Activated CD8-positive, alpha-beta memory T cell treated with anti-CD3 and anti-CD28 coated beads for 4 hours (primary cell): Measurements from ENCODE around the gene RPN1.
"Not testable (repeated sequence)": the region's sequence is repeated elsewhere in the genome, so short reads cannot be mapped to it uniquely, and the experiment has no call there.

ENCODE experiments used
- DNase-seq, 2 donors: peaks; one replicate each; pipeline ENCODE4 v3.0.0-alpha.2; 2020; ENCODE audit warnings: low read depth in 2 of 2

The RPN1 gene

DNA sequence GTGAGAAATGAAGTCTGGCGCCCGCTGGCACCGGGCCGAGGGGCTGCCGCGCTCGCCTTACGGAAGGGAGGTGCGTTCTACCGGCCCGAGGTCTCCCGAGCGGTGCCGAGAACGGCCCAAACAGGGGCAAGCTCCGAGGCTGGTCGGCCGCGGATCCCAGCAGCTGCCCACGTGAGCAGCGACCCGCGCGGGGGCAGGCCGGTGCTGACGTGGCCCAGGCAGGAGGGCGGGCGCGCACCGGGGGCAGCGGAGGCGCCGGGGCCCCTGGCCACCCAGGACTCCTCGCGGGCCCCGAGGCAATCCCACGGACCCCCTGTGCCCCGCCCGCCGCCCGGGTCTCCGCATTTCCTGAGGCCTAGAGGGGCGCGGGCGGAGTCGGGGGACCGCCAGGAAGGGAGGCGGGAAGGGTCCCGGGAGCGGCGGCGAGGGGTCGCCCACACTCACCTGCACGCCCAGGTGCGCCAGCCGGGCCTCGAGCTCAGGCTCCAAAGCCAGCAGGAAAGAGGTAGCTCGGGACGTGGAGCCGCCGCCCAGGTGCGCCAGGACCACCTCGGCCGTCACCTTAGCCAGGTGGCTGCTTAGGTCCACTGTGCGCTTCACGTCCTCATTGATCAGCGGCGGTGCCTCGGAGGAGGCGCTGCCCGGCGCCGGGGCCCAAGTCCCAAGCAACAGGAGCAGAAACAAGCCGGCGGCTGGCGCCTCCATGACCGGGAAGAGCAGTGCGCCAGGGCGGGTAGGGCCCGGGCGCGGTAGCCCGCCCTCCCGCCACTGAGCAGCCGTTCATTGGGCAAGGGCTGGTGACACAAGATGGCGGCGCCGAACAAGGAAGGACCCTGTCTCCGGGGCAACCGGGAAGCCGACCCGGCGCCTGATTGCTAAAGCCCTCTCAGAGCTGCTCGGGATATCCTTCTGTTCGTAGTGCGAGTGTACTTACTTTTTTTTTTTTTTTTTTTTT, at the start of gene RPN1:
Gene RPN1, minus strand, starts transcription at position 723 of the 955 bp plus-strand sequence. Its CDS starts 18 bp downstream, at position 705.
- peak; percentile 86 to 90 for DNase-seq

DNA sequence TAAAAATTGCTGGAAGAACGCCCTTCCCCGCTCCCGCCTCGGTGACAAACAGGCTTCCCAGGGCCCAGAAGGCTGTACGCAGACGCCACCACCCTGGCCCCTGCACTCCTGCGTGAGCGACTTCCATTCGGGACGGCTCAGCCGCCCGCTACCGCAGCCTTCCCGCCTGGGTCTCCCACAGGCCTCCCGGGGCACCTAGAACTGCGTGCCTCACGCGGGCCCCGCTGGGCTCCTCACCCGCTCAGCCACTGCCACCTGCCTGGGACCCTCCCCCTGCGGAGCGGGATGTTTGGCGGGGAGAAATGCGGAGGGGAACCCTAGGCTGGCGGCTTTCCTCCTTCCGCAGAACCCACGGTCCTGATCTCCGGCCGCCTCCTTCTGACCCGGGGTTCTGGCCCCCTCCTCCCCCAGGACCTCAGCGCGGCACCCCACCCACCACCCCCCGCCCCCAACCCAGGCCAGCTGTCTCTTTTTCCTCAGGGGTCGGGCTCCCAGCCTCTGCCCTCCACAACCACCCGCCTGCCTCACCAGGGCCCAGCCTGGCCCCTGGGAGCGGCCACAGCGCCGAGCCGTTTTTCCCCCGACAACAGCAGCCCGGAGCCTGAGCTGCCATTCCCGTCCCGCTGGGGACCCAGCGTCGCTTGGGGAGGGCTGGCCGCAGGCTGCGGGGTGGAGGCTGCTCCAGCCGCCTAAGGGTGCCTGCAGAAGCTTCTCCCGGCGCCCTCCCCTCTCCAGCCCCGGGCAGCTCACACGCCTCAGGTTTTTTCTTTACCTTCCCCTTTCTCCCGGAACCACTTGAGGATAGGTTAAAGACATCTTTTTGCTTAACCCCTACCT, 47.8 kb upstream of the RPN1 start:
- no peak for DNase-seq

DNA sequence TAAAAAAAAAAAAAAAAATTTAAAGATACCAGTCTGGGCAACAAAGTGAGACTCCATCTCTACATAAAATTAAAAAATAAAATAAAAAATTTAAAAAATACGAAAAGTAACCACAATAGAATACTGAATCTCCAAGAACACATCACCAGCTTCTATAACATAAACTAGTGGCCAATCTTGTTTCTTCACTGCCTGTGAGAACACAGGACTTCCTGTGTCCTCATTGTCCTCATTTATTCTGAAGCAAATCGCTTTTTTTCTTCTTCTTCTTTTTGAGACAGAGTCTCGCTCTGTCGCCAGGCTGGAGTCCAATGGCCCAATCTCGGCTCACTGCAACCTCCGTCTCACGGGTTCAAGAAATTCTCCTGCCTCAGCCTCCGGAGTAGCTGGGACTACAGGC, 46.7 kb upstream of the RPN1 start:
- no peak for DNase-seq

DNA sequence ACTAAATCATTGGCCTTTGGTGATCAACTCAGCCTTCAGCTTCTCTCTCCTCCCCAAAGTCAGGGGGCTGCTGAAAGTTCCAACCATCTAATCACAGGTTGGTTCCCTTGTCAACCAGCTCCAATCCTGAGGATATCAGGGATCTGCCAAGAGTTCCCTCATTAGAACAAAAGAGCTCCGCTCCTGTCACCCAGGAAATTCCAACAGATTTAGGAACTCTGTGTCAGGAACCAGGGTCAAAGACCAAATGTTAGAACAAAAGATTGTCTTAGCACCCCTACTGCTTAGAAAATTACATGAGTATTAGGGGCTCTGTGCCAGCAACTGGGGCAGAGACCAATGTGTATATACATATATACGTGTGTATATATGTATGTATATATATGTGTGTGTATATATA, 43.1 kb upstream of the RPN1 start:
- DNase-seq: no peak

DNA sequence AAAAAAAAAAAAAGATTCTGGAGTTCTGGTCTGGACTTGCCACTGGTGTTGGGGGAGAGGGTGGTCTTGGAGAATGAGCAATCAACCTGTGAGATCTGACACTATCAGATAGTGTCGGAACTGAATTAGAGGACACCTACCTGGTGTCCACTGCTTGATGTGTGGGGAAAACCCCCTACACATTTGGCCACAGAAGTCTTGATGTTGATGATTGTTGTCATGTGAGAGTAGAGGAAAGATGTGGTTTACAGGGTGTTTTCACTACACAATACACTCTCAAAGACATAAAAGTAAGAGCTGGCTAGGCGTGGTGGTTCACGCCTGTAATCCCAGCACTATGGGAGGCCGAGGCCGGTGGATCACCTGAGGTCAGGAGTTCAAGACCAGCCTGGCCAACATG, 38.4 kb upstream of the RPN1 start:
- DNase-seq: no peak

DNA sequence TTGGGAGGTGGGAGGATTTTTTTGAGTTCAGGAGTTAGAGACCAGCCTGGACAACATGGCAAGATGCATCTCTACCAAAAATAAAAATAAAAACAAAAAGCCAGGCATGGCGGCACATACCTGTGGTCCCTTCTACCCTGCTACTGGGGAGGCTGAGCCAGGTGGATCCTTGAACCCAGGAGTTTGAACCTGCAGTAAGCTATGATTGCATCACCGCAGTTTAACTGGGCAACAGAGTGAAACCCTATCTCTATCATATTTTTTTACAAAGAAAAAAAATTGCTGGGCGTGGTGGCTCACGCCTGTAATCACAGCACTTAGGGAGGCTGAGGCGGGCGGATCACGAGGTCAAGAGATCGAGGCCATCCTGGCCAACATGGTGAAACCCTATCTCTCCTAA, 35.8 kb upstream of the RPN1 start:
- no peak for DNase-seq

DNA sequence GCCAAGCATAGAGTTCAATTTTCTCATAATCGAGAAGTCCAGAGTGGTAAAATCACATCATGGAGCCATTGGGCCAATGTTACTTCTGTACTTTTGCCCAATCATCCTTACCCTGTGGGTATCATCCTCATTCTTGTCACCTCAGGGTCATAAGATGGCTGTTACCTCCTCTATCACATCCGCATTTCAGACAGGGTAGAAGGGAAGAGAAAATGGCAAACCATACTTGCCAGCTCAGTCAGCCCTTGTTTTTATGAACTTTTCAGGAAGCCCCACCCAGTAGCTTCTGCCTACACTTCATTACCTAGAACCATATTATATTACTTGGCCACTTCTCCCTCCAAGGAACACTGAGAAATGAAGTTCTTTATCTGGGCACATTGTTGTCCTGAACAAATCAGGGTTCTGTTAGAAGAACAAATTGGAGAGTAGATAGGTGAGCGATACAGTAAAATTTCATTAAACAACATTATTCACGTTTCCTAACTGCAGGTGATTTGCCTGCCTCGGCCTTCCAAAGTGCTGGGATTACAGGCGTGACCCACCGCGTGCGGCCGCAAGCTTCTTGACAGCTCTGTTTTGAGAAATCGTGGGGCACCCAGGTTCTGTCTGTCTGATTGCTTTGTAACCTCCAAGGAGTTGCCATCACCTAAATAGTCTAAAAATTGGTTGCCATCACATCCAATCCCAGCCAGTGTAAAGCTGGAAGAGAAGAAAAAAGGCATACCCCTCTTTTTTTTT, 34.5 kb upstream of the RPN1 start:
- DNase-seq: no peak

DNA sequence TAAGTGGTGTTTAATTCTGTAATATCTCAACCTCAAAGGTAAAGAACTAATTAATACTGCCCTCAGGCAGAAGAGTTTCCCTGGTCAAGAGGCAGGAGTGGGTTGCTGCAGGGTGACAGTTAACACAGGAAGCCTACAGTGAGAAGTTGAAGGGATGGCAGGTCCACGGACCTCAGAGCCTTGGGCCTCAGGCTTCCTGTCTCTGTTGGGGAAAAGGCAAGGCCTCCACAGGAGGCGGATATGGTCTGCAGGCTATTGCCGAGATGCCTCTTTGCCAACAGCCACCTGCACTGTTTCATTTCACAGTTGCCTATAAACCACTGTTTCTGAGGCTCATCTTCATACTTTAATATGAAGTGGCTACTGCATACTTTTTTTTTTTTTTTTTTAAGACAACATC, 33.3 kb upstream of the RPN1 start:
- DNase-seq: peak in 1 of 2 donors; percentile 2

DNA sequence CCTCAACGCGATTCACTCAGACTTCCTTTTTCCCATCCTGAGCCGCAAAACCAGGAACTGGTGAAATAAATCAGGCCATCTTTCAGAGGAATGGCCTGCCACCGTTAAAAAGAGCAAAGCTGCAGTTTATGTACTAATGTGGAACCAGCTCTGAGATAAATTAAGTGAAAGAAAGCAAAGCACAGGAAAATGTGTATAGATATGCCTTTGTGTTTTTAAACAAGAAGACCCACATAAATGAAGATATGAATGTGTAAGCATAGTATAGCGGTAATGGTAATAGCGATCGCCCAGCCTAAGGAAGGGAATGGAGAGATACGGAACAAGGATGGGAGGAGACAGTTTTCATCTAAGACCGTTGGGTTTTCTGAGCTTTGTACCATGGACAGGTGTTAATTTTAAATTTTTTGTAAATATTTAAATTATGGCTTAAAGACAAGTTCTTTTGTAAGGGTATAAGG, 30.8 kb upstream of the RPN1 start:
- DNase-seq: no peak

DNA sequence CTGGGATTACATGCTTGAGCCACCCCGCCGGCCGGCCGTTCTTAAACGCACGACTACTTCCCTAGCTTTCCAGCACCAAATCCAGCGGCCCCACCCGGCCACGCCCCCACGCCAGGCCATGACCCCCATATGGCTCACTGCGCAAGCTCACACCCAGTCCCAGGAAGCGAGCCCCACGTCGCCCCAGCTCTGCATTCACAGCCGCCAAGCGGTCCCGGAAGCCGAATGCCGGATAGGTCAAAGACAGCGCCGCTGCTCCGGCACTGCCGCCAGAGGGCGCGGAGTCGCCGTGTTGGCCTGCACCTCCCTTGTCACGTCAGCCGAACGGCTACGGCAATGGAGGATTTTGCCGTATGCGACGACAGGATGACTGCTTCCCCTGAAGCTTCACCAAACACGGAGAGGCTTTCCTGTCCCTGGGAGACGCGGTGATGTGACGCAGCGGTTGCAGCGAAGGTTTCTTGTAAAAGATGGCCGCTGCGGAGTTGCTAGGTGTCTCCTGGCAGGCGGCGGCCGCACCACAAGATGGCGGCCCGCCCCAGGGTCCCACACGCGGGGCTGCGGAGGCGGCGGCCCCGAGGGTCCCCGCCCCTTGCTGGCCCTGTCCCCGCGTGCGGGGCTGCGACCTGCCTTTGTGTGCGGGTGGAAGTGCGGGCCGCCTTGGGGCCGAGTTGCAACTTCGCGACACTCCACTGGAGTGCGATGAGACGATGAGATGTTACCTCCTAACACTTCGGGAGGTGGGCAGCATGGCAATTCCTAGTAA, 30.2 kb upstream of the RPN1 start:
- DNase-seq: peak; percentile 93 to 95

DNA sequence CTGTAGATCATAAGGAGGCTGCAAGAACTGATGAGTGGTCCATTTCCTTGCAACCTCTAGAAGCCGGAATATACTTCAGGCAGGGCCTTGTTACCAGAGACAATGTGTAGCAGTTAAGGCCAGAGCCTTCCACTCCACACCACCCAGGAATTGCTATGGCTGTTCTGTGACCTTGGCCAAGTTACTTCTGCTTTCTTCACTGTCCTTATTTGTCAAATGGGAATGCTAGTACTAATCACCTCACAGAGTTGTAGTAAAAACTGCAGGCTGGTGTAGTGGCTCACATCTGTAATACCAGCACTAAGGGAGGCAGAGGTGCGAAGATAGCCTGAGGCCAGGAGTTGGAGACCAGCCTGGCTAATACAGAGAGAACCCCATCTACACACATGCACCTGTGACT, 28.7 kb upstream of the RPN1 start:
- no peak for DNase-seq

DNA sequence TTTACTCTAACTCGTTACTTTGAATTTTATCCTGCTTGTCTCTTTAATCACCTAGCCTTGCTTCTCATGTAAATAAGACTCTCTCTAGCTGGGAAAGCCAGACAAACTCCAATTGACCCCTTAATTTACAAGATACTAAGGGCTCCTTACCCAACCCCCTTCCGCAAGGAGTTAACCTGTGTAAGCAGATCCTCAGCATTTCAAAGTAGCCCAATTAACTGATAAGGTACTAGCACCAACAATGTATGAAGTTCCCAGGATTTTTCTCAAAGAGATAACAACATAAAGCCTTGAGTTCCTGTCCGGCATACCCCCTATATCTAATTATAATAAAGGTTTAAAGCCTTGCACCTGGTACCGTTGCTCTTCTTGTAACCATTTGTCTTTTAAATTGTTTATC, 25.2 kb upstream of the RPN1 start:
- not testable (repeated sequence) for DNase-seq

DNA sequence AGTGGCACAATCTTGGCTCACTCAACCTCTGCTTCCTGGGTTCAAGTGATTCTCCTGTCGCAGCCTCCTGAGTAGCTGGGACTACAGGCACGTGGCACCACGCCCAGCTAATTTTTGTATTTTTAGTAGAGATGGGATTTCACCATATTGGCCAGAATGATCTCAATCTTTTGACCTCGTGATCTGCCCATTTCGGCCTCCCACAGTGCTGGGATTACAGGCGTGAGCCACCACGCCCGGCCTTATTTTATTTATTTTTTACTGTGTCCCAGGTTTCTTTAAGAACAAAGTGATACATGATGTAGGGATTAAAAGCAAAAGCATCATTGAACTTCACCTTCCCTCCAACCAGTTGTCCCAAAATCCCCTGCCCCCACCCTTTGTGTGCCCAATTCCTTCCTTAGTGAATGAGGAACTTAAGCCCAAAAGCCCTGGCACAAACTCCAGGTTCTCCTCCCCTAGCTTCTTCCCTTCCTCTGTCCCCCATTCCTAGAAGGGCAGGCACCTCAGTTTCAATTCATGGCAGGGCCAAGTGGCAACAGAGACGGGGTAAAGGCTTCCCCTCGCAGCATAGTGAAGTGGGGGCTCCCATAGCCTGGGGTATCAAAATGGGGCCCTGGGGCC, 23.7 kb upstream of the RPN1 start:
- DNase-seq: no peak

DNA sequence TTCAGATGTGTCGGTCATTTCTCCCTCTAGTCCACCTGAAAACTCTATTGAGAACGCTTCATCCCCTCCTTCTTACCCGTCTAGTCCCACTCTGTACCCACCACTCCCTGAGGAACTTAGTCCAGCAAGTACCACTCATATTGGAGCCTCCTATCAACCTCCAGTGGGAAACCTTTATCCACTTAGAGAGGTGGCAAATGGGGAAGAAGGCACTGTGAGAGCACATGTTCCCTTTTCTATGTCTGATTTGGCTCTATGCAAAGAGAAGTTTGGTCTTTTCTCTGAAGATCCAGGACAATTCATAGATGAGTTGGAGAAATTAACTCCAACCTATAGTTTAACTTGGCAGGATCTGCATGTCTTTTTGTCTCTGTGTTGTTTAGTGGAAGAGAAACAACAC, 17.0 kb upstream of the RPN1 start:
- DNase-seq: no peak

DNA sequence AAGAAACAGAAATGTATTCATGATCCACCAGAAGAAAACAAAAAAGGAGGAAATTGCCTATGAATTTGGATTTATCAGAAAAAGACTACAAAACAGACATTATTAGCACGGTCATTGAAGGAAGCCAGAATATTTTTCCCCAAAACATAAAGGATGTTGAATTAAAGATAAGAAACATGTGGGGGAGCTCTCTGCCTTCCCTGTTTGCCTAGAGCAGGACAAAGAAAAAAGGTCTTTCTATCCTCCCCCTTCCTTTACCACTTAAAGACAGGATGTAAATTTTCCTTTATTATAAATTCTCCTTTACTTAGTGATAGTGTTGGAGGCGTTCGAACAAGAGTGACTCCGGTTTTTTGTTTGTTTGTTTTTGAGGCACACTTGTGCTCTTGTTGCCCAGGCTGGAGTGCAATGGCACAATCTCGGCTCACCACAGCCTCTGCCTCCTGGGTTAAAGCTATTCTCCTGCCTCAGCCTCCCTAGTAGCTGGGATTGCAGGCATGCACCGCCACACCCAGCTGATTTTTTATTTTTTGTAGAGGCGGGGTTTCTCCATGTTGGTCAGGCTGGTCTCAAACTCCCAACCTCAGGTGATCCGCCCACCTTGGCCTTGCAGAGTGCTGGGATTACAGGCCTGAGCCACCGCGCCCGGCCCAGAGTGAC, 14.9 kb upstream of the RPN1 start:
- no peak for DNase-seq

DNA sequence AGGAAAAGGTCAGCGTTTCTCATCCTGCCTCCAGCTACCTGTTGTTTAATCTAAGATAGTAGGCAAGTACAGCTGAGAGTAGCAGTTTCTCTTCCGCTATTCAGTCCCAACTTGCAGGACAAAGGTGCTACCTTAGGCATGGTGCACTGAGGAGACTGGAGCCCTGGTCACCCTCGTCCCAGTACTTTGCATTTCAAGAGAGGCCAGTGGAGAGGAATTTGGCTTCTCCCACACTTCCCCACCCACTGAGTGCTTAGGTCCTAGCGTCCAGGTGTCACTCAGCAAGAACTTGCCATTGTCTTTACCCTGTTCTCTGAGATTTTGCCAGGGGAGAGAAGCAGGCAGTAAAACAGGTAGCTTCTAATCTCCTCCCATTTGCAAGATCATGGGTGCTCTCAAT, 12.5 kb upstream of the RPN1 start:
- no peak for DNase-seq

DNA sequence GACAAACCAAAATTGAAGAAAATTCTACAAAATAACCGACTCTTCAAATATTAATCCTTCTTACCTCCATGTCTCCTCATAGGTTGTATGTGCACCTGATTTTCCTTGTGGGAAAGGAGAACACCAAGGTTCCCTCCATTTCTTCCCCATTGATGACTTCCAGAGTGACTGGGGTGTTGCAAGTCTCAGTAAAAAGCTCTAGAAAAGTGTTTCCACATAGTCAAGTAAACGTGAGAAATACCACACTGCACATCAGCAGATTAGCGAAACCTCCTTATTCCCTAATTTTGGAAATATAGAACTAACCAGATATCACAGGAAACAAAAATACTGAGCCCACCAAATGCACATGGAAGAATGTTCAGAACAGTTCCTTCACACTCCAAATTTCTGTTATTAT, 4.9 kb upstream of the RPN1 start:
- DNase-seq: no peak

DNA sequence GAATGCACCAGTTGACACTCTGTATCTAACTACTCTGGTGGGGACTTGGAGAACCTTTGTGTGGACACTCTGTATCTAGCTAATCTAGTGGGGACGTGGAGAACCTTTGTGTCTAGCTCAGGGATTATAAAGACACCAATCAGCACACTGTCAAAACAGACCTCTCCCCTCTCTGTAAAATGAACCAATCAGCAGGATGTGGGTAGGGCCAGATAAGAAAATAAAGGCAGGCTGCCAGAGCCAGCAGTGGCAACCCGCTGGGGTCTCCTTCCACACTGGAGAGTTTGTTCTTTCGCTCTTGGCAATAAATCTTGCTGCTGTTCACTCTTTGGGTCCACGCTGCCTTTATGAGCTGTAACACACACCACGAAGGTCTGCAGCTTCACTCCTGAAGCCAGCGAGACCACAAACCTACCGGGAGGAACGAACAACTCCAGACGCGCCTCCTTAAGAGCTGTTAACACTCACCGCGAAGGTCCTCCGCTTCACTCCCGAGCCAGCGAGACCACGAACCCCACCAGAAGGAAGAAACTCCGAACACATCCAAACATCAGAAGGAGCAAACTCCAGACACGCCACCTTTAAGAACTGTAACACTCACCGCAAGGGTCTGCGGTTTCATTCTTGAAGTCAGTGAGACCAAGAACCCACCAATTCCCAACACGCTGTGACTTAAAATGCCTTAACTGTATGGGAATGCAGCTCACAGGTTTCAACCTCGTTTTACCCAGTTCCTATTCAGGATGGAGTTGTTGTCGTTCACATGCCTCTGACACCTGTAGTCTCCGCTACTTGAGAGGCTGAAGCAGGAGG, 3.6 kb upstream of the RPN1 start:
- not testable (repeated sequence) for DNase-seq

DNA sequence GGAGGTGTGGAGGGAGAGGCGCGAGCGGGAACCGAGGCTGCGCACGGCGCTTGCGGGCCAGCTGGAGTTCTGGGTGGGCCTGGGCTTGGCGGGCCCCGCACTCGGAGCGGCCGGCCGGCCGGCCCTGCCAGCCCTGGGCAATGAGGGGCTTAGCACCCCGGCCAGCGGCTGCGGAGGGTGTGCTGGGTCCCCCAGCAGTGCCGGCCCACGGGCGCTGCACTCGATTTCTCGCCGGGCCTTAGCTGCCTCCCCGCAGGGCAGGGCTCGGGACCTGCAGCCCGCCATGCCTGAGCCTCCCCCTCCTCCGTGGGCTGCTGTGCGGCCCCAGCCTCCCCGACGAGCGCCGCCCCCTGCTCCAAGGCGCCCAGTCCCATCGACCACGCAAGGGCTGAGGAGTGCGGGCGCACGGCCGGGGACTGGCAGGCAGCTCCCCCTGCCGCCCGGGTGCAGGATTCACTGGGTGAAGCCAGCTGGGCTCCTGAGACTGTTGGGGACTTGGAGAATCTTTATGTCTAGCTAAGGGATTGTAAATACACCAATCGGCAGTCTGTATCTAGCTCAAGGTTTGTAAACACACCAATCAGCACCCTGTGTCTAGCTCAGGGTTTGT, 2.9 kb upstream of the RPN1 start:
- DNase-seq: not testable (repeated sequence)
